Thyroid gland (tissue), 4 donors: ENCODE data around the gene DIP2C. TPM values are rescaled to one million over a fixed set of nuclear protein-coding genes. Genes with fewer than 3 reads are reported as not detected.

ENCODE experiments used
- DNase-seq, 2 donors: peaks; one replicate each; pipeline ENCODE4 v3.0.0-alpha.2; 2019
- H3K27ac ChIP-seq, 3 donors: fragments of 200-600 bp; sonication (generic); 1 replicate in 2 of 3; 2 replicates in 1 of 3; pipeline ENCODE4 v1.5.1; 2016 to 2019; ENCODE audit warnings: mild to moderate bottlenecking in 1 of 3, moderate library complexity in 1 of 3
- H3K27me3 ChIP-seq: fragments of 200-600 bp; sonication (generic); one replicate; pipeline ENCODE4 v1.5.1; 2019
- H3K36me3 ChIP-seq, 2 donors: fragments of 200-600 bp; sonication (generic); one replicate each; pipeline ENCODE4 v1.5.1; 2016 to 2019
- H3K4me1 ChIP-seq, 2 donors: fragments of 200-600 bp; sonication (generic); one replicate each; pipeline ENCODE4 v1.5.1; 2017 to 2019
- H3K4me3 ChIP-seq, 3 donors: fragments of 200-600 bp; sonication (generic); replicated peaks in 1 of 3; 1 replicate in 2 of 3; 2 replicates in 1 of 3; pipeline ENCODE4 v1.5.1; 2016; ENCODE audit warnings: mild to moderate bottlenecking in 1 of 3
- H3K9me3 ChIP-seq: fragments of 200-600 bp; sonication (generic); one replicate; pipeline ENCODE4 v1.5.1; 2017
- CTCF ChIP-seq, 6 experiments: fragments of 200-600 bp in 3 of 6; fragments of 450-650 bp in 3 of 6; sonication (generic) in 3 of 6; IDR thresholded peaks; one replicate each; pipeline ENCODE4 v1.5.1; 2016 to 2019; ENCODE audit warnings: antibody characterized with exemption in 6 of 6, mild to moderate bottlenecking in 2 of 6, inconsistent platforms in 1 of 6, moderate library complexity in 1 of 6
- POLR2A ChIP-seq, 2 donors: fragments of 450-650 bp; IDR thresholded peaks; one replicate each; pipeline ENCODE4 v1.6.1; 2017; ENCODE audit warnings: antibody characterized with exemption in 2 of 2, mild to moderate bottlenecking in 2 of 2, moderate library complexity in 1 of 2
- WGBS, 2 donors: methylation state at CpG; one replicate each; pipeline ENCODE4 v1.1.5; 2017; 5-methylcytosine and 5-hydroxymethylcytosine counted together
- intact Hi-C: fragments of 100-400 bp; cut with DNase I; formaldehyde crosslinking; loops from one replicate; pipeline ENCODE4 v1.15.1; 2023
- total RNA-seq, 4 donors: library from RNA; depleted of rRNA; stranded (reverse); fragments of >200 nt; gene quantifications; one replicate each; pipeline ENCODE4 v1.2.3, GENCODE V29; 2016

The DIP2C gene
- total RNA-seq, 4 donors from 2014 or later = 11.4 to 14.6 (median 12.3) TPM

GRCh38 chr10:504121-504611 is 185.3 kb downstream of the DIP2C start:
- Histone ChIP-seq H3K9me3 (no peaks in the 10 kb centered on the region), H3K4me3 (no peak overlapping the region), H3K36me3 (no peaks in the 10 kb centered on the region), H3K27me3 (no peaks in the 10 kb centered on the region), H3K27ac (no peak overlapping the region), H3K4me1 (no peaks in the 10 kb centered on the region)
- no peak for DNase-seq
- 94 to 95% methylated on average over 12 to 15 of the region's 17 CpGs for WGBS, 2 donors
- intact Hi-C loops = no loop called here
- TF ChIP-seq POLR2A (IDR thresholded peaks at IDR 0.05) = no peak
- no peak for TF ChIP-seq CTCF (IDR thresholded peaks at IDR 0.05)

GRCh38 chr10:501596-501995 is 187.9 kb downstream of the DIP2C start:
- no peaks in the 10 kb centered on the region for H3K36me3 ChIP-seq
- TF ChIP-seq CTCF (IDR thresholded peaks at IDR 0.05) (no peak), POLR2A (IDR thresholded peaks at IDR 0.05) (no peak)
- DNase-seq = no peak
- no peak overlapping the region for H3K27ac ChIP-seq
- H3K4me3 ChIP-seq = no peak overlapping the region
- H3K9me3 ChIP-seq = no peaks in the 10 kb centered on the region
- intact Hi-C loops = no loop called here
- 86 to 88% methylated on average over 8 of the region's 8 CpGs for WGBS, 2 donors
- no peaks in the 10 kb centered on the region for H3K27me3 ChIP-seq
- H3K4me1 ChIP-seq = peaks cover 0 to 3% of the 10 kb centered on the region in 2 donors

GRCh38 chr10:500876-501275 is 188.6 kb downstream of the DIP2C start:
- no peaks in the 10 kb centered on the region for H3K9me3 ChIP-seq
- H3K27ac ChIP-seq = no peak overlapping the region
- H3K27me3 ChIP-seq = no peaks in the 10 kb centered on the region
- no peak overlapping the region for H3K4me3 ChIP-seq
- no peak for DNase-seq
- intact Hi-C loops = no loop called here
- H3K36me3 ChIP-seq = no peaks in the 10 kb centered on the region
- H3K4me1 ChIP-seq = peaks cover 0 to 3% of the 10 kb centered on the region in 2 donors
- WGBS, 2 donors = 52 to 66% methylated on average over 2 of the region's 2 CpGs
- no peak for TF ChIP-seq CTCF (IDR thresholded peaks at IDR 0.05)
- TF ChIP-seq POLR2A (IDR thresholded peaks at IDR 0.05) = no peak

- Histone ChIP-seq H3K4me3 (no peak overlapping the region), H3K27me3 (no peaks in the 10 kb centered on the region), H3K27ac (no peak overlapping the region), H3K4me1 (peaks cover 0 to 3% of the 10 kb centered on the region in 2 donors), H3K9me3 (no peaks in the 10 kb centered on the region), H3K36me3 (no peaks in the 10 kb centered on the region)
- no peak for DNase-seq
- intact Hi-C loops = no loop called here
- 83 to 93% methylated on average over 3 to 4 of the region's 4 CpGs for WGBS, 2 donors
- TF ChIP-seq CTCF (IDR thresholded peaks at IDR 0.05) (no peak), POLR2A (IDR thresholded peaks at IDR 0.05) (no peak)
Measured at GRCh38 chr10:499991-500390, 189.5 kb downstream of the DIP2C start.

- no peak overlapping the region for H3K27ac ChIP-seq
- intact Hi-C loops = no loop called here
- 92 to 95% methylated on average over 15 of the region's 15 CpGs for WGBS, 2 donors
- no peaks in the 10 kb centered on the region for H3K9me3 ChIP-seq
- DNase-seq = no peak
- H3K4me1 ChIP-seq = peaks cover 0 to 3% of the 10 kb centered on the region in 2 donors
- no peak for TF ChIP-seq CTCF (IDR thresholded peaks at IDR 0.05)
- no peak for TF ChIP-seq POLR2A (IDR thresholded peaks at IDR 0.05)
- H3K4me3 ChIP-seq = no peak overlapping the region
- no peaks in the 10 kb centered on the region for H3K36me3 ChIP-seq
- no peaks in the 10 kb centered on the region for H3K27me3 ChIP-seq
Measured at GRCh38 chr10:498760-499435, 190.6 kb downstream of the DIP2C start.
